GM18511 (cell line): ENCODE data around the gene SIM2.
"Not testable (repeated sequence)": the region's sequence is repeated elsewhere in the genome, so short reads cannot be mapped to it uniquely, and the experiment has no call there.

Experiments used
- ATAC-seq: cut with Tn5 transposase; IDR thresholded peaks from one replicate; pipeline ENCODE4 v1.9.1; 2021; ENCODE audit warnings: mild to moderate bottlenecking, moderate library complexity; ENCODE audit not compliant: unreplicated experiment

SIM2 gene, protein sequence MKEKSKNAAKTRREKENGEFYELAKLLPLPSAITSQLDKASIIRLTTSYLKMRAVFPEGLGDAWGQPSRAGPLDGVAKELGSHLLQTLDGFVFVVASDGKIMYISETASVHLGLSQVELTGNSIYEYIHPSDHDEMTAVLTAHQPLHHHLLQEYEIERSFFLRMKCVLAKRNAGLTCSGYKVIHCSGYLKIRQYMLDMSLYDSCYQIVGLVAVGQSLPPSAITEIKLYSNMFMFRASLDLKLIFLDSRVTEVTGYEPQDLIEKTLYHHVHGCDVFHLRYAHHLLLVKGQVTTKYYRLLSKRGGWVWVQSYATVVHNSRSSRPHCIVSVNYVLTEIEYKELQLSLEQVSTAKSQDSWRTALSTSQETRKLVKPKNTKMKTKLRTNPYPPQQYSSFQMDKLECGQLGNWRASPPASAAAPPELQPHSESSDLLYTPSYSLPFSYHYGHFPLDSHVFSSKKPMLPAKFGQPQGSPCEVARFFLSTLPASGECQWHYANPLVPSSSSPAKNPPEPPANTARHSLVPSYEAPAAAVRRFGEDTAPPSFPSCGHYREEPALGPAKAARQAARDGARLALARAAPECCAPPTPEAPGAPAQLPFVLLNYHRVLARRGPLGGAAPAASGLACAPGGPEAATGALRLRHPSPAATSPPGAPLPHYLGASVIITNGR

DNA sequence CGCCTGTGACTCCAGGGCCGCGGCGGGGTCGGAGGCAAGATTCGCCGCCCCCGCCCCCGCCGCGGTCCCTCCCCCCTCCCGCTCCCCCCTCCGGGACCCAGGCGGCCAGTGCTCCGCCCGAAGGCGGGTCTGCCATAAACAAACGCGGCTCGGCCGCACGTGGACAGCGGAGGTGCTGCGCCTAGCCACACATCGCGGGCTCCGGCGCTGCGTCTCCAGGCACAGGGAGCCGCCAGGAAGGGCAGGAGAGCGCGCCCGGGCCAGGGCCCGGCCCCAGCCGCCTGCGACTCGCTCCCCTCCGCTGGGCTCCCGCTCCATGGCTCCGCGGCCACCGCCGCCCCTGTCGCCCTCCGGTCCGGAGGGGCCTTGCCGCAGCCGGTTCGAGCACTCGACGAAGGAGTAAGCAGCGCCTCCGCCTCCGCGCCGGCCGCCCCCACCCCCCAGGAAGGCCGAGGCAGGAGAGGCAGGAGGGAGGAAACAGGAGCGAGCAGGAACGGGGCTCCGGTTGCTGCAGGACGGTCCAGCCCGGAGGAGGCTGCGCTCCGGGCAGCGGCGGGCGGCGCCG is at the start of gene SIM2:
SIM2 (plus strand) TSS at position 135 of the 565 bp plus-strand sequence. CDS start 632 bp downstream, outside the sequence.
- no peak for ATAC-seq

DNA sequence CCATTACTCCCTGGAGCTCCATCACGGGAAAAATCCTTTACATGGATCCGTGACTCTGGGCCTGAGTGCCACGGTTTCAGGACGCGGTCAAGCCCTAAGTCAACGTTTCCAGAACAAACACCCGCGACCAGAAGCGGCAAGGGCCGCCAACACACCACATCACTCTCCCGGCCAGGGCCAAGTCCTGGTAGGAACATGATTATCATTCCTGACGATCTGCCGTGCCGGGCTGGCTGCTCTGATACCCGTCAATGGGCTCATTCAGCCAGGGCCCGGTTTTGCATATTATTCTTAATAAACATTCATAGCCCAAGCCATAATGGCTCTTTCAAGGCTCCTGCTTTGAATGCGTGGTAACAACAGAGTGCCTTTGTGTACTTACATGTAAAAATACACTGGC is 44.6 kb upstream of the SIM2 start:
- no peak for ATAC-seq

DNA sequence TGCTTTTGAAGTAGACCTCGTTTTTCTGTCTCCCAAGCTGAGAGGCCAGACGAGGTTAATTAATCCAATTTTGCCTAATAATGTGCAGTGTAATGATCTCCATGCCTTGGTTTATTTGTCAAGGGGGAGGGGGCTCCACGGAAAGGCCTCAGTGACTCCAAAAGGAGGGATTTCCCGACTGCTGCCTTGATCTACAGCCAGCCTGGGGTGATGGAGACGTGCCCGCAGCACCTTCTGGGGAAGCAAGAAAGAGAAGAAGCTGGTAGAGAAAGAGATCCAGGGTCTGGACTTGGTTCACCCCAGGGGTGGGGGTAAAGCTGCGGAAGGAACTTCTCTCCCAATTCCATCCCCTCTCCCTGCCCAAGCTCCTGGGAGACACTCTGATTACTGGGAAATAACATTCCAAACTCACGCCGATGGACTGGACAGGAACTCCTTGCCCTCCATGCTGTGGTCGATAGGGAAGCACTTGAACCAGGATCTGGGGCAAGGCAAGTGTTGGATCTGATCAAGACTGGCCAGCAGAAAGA is 44.1 kb upstream of the SIM2 start:
- ATAC-seq: no peak

DNA sequence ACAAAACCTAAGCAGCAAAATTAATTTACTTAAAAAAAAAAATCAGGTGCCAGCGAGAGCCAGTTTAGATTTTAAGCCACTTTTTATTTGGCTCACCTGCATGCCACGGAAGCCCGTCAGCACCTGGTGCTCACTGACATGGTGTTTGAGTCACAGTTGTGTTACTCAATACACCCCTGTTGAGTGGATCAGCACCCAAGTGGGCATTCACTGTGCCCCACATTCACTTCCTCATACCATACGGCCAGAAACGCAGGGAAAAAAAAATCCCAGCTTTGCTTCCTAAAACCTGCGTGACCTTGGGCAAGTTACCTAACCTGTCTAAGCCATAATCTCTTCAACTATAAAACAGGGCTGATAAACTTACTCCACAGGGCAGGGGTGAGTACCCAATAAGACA is 42.8 kb upstream of the SIM2 start:
- ATAC-seq: no peak

DNA sequence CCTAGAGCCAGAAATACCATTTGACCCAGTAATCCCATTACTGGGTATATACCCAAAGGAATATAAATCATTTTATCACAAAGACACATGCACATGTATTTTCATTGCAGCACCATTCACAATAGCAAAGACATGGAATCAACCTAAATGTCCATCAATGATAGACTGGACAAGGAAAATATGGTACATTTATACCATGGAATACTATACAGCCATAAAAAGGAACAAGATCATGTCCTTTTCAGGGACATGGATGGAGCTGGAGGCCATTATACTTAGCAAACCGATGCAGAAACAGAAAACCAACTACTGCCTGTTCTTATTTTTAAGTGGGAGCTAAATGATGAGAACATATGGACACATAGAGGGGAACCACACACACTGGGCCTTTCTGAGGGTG is 41.6 kb upstream of the SIM2 start:
- not testable (repeated sequence) for ATAC-seq

DNA sequence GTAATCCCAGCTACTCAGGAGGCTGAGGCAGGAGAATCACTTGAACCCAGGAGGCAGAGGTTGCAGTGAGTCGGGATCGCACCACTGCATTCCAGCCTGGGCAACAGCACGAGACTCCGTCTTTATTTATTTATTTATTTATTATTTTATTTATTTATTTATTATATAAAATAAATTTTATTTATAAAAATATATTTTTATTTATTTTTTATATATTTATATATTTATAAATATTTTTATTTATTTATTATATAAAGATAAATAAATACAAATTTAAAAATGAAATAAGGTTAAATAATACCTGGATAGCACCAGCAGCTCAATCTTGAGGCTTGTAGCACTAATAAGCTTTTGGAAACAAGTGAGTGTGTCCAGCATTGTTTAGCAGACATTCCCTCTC is 40.9 kb upstream of the SIM2 start:
- ATAC-seq: no peak

DNA sequence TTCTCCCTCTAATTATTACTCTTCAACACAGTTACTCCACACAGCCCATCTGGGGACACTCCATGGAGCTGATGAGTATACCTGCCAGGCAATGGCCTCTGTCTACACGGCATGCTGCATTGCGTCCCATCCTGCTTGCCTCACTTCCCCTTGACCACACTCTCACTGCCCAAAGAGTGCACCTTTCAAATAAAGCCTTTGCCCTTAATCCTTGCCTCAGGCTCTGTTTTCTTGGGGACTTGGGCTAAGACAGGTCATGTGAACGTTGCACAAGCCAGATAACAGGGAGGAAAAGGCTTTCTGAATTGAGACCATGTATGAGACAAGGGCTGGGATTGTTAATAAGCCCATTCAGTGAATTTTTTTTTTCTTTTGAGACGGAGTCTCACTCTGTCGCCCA is 40.0 kb upstream of the SIM2 start:
- no peak for ATAC-seq

DNA sequence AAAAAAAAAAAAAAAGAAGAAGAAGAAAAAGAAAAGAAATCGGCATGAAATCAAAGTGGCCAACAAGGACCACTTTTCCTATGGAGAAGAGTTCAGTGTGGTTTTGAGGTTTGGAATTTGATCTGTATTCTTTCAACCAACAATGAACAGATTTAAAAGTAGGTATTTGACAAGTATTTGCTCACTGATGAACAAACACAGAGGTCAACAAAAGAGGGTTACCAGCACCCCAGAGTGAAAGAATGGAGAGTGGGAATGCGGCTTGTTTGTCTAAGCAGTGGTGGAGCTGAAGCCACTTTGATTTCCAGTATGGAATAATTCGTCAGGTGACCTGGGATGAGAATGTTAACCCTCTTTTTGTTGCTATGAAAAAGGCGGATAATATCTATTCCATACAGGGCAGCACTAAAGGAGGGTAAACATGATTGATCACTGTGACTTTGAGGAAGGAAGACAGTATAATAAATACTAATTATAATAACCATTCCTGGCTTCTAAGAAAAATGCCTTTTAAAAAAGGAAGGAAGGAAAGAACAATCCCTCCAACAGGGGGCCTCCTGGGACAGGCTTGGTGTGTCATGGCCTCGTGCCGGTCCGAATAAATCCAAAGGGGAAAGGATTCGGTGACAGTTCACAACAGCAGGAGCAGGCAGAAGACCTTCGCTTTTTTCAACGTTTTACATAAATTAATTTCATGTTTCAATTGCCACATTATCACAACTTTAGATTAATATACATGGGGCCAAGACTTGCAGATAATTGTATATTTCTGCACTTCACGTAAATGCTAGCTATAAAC is 37.2 kb upstream of the SIM2 start:
- ATAC-seq: no peak

DNA sequence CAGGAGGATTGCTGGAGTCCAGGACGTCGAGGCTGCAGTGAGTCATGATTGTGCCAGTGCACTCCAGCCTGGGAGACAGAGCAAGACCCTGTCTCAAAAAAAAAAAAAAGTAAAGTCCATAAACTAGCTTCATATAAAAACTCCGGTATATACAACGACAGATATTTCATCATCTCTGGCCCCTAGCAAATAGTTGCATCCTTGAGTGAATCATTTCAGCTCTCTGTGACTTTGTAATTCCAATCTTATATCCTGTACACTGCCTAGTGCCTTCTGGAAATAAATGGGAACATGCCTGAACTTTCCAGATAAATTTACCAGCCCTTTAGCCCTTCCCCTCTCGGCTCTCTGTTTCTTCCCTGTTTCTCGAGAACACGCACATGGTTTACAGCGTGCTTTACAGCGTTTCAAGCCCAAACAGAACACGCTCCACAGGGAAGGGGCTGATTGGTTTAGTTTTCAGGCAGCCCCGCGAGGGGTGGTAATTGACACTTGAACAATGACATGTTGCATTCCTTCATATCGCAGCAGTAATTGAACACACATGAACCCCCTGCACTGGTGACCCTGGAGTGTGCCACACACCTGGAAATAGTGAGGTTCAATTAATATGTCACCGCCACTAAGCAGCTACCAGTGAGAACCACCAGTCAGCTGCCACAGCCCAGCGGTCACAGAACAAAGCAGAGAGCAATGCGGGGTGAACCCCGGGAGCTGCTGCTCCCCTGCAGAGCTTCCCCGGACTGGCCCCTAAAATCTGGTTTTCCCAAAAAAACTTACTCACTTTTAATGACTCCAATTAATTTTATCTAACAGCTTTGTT is 35.7 kb upstream of the SIM2 start:
- ATAC-seq: no peak

DNA sequence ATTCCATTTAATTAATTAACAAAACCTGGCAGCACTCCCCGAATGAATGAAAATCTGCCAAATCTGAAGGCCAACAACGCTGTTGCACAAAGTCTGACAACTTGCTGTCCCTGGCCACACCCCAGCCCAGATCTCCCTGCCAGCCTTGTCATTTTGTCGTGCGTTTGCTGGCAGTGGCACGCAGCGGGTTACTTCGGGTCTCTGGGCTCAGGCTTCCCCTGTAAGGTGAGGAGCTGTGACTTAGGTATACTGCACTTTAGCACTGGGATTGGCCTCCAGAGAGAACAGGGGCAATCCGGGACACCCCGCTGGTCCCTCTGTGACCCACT is 34.3 kb upstream of the SIM2 start:
- no peak for ATAC-seq

DNA sequence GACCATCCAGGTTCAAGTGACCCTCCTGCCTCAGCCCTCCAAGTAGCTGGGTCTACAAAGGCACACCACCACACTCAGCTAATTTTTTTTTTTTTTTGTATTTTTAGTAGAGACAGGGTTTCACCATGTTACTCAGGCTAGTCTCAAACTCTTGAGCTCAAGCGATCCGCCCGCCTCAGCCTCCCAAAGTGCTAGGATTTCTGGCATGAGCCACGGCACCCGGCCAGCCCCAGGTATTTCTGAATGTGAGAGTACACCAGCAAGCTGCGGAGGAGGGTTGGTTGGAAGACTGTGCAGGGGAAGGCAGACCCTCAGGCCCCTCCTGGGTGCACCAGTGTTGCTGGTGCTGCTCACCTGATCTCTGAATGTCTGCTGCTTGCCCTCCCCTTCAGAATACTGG is 33.1 kb upstream of the SIM2 start:
- no peak for ATAC-seq

DNA sequence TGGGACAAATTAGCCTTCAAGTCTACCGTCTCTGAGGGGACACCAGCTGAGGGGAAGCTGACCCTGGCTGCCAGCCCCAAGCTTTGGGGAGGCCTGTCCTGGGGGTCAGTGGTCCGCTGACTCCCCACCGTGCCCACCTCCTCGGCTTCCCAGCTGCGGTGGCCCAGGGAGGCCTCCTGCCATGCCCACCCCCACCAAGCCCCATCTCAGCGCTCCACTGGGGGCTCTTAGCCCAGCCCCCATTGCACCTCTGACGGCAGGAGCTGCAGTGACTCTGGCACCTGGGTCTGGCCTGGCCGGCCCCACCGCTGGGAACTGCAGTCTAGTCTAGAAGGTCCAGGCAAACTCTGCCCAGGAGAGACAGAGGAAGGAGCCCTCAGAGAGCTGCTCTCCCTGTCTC is 30.2 kb upstream of the SIM2 start:
- no peak for ATAC-seq

DNA sequence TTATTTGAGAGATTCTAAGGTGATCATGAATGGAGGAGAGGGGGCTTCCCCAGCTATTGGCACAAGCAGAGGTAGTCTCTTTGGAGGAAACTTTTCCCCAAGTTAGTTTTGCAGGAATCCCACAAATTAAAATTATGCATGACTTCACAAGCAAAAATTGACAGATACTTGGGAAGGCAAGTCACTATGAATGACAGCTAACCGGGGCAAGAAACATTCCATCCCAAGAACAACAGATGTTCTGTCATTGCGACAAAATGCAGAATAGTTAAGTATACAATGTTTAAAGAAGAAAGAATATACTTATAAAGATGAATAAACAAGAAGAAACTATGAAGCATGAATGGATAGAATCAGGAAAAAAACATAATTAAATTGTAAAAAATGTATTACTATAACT is 27.1 kb upstream of the SIM2 start:
- no peak for ATAC-seq

DNA sequence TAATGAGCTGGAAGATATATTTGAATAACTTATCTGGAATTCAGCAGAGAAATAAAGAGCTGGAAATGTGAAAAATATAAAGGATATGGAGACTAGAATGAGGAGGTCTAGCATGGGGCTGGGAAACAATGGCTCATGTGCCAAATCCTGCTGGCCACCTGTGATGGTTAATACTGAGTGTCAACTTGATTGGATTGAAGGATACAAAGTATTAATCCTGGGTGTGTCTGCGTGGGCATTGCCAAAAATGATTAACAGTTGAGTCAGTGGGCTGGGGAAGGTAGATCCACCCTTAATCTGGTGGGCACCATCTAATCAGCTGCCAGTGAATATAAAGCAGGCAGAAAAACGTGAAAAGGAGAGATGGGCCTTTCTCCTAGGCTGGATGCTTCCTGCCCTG is 26.6 kb upstream of the SIM2 start:
- ATAC-seq: not testable (repeated sequence)

DNA sequence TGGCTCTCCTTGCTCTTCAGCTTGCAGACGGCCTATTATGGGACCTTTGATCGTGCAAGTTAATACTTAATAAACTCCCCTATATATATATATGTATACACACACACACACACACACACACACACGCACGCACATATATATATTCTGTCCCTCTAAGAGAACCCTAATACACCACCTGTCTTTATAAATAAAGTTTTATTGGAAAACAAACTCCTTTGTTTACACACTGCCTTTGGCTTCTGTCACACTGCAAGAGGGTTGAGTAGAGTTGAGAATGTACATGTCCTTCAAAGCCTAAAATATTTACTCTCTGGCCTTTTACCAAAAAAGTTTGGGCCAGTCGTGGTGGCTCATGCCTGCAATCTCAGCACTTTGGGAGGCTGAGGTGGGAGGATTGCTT is 26.2 kb upstream of the SIM2 start:
- no peak for ATAC-seq

DNA sequence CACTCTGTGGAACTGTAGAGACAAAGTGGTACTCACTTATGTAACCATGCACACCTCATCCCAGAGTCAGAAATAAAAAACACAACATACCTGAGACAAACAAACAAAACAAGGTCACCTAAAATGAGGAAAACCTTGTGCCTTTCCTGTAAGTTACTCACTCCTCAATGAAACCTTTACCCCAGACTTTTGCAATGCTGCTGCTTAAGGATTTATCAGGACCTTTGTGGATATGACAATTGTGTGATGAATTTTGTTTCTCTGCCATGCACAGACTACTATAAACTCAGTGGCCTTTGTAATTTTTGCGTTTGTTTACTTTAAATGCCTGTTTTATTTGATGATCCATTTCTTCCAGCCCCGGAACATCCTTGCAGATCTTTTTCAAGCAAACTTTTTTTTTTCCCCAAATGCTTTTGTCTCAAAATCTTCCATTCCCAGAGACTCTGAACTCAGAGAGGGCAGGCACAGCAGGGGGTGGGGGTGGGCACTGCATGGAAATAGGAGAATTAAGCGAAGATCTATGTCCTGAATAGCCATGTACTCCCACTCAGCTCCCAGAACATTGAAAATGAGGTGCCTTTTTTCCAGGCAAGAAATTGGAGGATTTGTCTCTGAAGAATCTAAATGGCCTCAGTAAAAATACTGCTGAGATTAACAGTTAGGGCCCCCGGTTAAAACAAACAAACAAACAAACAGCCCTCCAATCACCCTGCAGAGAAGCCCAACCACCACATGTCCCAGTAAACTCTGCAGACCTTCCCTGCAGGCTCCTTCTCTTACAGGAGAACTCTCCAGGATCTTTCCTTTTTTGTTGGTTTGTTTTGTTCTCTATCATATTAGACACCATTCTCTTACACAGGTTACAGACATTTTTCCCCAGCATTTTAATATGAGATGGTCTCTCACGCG is 22.6 kb upstream of the SIM2 start:
- ATAC-seq: no peak

DNA sequence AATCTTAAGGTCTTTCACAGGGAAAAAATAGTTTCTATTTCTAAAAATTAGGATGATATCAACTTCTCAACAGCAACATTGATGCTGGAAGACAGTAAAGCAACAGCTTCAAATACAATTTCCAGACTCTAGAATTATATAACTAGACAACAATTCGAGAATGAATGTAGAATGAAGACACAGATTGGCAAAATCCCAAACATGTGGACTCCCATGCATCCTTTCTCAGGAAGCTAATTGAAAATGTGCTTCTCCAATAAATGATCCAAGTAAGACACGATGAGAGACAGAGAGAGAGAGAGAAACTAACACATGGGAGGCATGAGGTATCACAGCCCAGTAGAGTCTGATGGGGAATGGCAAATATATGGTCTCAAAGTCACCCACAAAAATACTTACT is 21.5 kb upstream of the SIM2 start:
- no peak for ATAC-seq

DNA sequence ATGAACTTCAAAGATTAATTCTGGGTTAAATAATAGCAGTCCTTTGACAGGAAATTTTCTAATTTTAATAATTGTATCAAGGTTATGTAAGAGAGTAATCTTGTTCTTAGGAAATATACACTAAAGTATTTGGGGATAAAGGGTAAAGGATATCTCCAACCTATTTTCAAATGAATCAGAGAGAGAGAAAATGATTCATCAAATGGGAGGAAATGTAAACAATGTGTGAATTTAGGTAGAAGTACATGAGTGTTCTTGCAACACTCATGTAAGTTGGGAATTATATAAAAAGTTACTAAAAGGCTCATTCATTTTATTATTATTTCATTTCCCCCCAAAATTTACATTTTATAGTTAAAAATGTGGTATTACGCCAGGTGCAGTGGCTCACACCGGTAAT is 20.4 kb upstream of the SIM2 start:
- no peak for ATAC-seq

DNA sequence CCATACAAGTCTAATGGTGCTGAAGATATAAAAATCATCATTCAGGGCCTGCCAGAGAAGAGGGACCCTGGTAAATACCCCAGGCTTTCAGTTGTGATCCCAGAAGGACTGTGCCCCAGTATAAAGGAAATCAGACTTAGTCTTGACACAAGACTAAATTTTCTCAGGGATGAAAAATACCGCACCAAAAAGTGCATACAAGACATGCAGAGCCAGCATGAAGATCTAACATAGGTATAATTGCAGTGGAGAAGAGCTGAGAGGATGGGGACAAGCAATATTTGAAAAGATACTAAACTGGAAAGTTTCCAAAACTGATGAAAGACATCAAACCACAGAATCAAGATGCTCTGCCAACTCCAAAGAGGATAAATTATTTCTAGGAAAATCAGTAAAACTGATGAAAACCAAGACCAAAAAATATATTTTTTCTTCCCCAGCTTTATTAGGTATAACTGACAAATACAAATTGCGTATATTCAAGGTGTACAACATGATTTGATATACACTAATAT is 17.7 kb upstream of the SIM2 start:
- ATAC-seq: no peak
